Hypothalamus (tissue), 51 donors: Measurements from ENCODE around the gene HSD17B12.
"Not testable (repeated sequence)": the region's sequence is repeated elsewhere in the genome, so short reads cannot be mapped to it uniquely, and the experiment has no call there.

Experiments
- DNase-seq, 51 donors: peaks; one replicate each; lab custom pipeline; 2025; lab: John Stamatoyannopoulos, UW

HSD17B12 gene

DNA sequence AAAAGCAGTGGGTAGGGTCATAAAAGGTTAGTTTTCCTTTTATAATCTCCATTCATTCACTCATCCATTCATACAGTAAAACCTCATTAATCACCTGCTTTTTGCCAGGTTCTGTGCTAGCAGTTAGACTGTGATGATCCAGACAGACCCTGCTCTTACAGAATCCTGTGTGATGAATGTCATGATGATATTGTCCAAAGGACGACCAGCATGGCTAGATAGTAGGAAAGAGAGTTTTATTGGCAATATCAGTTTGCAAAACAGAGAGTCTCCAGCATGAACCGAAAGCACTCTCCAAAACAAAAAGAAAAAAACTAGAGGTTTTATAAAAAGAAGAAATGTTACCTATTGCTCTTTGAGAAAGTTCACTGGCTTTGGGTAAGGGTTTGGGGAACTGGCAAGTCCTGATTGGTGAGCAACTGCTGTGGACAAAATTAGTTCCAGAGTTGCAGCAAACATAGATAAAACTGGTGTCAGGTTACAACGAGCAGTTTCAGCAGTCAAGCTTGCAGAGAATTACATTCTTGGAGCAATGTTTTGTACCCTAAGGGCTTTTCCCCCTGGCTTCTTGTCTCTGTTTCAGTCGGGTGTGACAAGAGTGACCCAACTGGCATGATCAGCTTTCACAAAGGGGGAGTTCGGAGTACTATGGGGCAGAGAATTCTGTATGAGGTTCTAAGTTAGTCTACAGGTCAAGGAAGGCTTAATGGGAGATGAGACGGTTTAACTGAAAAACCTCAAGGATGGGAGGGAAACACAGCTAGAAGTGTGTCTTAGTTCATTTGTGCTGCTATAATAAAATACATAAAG lies 58.3 kb downstream of the HSD17B12 start:
- no peak for DNase-seq

DNA sequence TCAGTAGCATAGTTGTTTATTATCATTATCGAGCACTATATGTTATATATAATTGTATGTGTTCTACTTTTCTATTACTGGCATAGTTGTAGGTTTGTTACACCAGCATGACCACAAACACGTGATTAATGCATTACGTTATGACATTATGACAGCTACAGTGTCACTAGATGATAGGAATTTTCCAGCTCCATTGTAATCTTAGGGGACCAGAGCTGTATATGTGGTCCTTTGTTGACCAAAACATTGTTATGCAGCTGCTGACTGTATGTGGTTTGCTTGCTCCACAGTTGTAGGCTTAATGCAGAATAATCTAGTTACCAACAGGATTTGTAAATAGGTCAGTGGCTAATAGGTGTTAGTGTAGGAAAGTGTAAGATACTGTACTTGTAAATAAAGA lies 66.1 kb downstream of the HSD17B12 start:
- DNase-seq, result no peak

DNA sequence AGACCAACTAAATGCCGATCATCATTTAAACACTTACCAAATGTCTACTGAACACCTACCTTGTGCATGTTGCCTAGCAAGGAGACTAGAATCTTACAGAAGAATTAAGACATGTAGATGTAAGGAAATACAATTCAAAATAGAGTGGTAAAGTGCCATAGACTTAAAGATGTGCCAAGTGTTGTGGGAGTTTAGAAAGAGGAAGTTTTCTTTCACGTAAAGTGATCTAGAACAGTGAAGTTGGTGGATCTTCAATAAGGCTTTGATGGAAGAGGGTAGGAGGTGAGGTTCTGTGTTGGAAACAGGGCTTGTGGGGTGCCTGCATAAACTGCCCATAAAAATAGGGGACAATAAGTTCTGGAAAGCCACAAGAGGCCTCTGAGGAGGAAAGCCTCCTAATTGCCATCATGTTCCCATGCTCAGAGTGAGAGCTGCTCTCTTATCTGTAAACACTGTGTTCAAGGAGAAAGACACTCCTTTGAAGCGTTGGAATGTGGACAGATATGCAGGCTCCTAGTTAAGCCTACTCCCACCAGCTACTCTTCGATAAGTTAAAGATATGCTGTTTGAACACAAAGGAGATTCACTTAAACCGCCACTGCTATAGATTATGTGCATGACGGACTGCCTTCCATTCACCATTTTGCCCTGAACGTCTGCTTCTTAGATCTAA lies 66.7 kb downstream of the HSD17B12 start:
- DNase-seq, result no peak

DNA sequence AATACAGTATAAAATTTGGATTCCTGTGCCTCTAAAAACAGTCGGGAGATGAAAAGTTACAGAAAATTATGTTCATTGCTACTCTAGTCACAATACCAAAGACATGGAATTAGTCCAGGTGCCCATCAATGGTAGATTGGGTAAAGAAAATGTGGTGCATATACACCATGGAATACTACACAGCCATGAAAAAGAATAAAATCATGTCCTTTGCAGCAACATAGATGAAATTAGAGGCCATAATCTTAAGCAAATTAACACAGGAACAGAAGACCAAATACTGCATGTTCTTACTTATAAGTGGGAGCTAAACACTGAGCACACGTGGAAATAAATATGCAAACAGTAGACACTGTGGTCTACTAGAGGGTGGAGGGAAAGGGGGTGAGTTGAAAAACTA lies 67.6 kb downstream of the HSD17B12 start:
- no peak for DNase-seq

DNA sequence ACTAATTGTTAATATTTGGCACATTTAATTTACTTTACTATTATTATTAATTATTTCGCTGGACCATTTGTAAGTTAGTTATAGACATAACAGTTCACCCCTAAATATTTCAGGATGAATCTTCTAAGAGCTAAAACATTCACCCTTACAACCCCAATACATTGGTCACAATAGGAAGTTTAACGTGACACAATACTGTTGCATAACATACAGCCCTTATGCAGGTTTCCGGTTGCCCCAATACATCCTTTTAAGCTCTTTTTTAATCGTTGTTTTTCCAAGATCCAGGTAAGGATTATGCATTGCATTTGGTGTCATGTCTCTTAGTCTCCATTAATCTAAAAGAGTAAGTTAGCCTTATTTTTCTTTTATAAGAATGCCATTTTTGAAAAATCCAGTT lies 71.2 kb downstream of the HSD17B12 start:
- DNase-seq, result no peak

DNA sequence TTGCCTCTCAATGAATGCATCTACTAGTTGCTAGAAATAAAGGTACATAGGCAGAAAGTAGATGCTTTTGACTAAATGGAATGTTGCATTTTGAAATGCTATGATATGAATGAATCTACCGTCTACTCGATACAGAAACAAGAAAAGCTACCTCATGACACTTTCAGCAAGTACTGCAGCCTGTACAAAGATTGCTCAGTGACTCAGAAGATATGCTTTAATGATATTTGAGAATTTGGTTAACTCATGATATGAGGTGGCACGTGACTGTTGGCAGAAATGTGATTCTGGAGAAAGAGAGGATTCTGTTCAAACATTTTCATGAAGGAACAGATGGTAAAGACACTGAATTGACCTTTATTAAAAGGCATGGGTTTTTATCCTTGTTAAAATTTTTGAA lies 76.0 kb downstream of the HSD17B12 start:
- DNase-seq, result no peak

DNA sequence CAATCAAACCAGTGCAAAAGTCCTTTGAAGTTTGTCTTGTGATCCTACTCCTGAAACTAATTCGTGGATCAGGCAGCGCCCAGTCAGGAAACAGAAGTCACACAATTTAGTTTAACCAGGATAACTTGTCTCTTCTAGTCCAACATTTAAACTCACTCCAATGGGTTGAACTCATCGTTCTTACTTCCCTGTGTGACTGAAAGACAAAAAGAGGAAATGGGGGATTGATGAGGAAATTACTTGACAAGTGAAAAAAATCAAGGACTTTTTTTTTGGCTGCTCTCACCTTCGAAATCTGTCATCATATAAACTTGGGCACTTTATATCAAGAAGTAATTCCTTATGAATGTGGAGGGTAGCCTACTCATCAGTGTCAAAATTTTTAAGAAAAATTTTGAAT lies 78.4 kb downstream of the HSD17B12 start:
- DNase-seq, result no peak

DNA sequence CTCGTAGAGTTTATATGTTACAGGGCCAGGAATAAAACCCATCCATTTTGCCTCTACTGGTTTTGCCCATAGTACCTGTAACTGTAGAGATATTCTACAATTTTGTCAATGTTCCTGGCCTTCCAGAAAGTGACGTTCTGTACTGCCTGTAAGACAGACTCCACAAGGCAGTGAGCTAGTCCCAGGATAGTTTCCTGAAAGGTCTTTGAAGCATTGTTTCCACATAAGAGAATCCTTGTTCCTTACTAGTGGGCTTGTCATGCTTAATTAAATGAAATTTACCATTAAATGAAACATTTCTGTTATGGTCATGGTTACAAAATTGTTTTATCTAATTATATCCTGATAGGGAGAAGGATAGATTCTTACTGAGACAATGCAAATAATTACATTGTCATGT lies 80.4 kb downstream of the HSD17B12 start:
- DNase-seq, result no peak

DNA sequence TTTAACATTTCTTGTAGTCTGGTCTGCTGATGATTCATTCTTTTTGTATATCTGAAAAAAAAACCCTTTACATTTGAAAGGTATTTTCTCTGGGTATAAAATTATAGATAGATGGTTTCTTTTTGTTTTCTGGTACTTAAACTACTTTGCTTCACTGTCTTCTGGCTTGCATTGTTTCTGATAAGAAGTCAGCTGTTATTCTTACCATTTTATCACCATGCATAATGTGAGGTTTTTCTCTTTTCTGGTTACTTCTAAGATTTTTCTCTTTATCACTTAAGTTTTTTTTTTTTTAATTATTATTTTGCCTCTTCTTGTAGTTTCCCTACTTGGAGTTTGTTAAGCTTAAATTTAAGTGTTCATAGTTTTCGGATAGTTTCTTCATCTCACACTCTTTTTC lies 84.7 kb downstream of the HSD17B12 start:
- DNase-seq, result no peak

DNA sequence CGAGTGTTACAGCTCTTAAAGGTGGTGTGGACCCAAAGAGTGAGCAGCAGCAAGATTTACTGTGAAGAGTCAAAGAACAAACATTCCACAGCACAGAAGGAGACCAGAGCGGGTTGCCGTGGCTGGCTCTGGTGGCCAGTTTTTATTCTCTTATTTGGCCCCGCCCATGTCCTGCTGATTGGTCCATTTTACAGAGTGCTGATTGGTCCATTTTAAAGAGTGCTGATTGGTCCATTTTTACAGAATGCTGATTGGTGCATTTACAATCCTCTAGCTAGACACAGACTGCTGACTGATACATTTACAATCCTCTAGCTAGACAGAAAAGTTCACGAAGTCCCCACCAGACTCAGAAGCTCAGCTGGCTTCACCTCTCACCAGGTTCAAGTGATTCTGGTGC lies 88.1 kb downstream of the HSD17B12 start:
- DNase-seq, result not testable (repeated sequence)

DNA sequence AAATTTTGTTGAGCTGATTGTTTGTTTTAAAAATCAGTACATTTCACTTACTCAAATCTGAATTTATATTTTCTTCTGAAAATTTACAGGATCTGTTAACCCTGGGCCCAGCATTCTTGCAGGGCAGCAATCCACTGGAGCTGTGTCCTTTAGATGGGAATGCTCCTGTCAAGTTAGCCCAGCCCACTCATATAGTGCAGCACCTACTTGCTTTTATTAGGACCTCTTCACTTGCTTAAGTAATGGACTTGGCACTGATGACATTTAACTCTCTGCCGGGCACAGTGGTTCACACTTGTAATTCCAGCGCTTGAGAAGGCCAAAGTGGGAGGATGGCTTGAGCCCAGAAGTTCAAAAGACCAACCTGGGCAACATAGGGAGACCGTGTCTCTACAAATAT lies 89.6 kb downstream of the HSD17B12 start:
- DNase-seq, result no peak

DNA sequence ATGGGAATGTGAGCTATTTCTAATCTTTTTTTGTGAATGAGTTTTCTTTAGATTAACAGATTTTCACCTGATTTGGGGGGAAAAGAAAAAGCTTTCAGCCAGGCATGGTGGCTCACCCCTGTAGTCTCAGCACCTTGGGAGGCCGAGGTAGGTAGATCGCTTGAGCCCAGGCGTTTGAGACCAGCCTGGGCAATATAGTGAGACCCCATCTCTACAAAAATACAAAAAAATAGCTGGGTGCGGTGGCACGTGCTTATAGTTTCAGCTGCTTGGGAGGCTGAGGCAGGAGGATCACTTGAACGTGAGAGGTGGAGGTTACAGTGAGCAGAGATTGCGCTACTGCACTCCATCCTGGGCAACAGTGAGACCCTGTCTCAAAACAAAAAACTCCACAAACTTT lies 92.2 kb downstream of the HSD17B12 start:
- DNase-seq, result no peak

DNA sequence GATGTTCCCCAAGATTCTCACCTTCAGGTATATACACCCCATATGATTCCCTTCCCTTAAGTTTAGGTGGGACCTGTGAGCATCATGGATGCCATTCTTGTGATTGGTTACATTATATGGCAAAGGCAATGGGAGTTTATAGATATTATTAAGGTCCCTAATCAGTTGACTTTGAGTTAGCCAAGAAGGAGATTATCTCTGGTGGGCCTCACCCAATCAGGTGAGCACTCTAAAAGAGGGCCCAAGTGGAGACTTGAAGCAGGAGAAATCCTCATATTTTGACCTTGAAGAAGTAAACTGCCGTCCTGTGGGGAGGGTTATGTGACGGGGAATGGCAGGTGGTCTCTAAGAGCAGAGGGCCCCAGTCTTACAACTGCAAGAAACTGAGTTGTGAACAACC lies 94.2 kb downstream of the HSD17B12 start:
- no peak for DNase-seq

DNA sequence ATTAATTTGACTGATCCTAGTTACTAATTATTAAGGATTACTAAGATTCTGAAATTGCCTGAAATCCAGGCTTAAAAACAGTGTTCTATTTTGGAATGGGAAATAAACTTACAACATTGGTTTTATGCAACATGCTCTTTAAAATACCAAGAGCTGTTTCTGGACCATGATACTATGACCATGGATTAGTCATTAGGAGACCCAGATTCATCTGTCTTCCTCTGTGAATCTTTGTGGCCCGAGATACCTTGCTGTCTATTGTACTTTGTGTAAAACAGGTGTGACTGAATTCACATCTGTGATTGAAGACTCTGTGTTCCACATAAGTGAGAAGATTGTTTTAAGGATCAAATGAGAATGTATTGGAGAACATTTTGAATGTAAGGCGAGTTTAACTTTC lies 98.8 kb downstream of the HSD17B12 start:
- no peak for DNase-seq

DNA sequence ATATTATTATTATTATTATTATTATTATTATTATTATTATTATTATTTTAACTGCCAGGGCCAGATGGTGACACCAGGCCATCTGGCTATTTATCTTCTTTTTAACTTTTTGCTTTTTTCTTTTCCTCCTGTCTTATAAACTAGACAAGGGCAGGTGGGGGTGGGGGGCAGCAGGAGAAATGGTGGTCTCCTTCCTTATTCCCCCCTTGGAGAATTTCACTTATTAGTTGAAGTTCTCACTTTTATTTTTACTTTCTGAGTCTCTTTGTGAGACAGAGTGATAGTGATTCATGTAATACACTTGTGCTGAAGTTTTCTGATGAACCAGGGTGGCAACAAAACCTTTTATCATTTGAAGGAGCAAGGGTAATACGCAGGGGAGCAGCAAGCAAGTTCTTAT lies 103.8 kb downstream of the HSD17B12 start:
- no peak for DNase-seq

DNA sequence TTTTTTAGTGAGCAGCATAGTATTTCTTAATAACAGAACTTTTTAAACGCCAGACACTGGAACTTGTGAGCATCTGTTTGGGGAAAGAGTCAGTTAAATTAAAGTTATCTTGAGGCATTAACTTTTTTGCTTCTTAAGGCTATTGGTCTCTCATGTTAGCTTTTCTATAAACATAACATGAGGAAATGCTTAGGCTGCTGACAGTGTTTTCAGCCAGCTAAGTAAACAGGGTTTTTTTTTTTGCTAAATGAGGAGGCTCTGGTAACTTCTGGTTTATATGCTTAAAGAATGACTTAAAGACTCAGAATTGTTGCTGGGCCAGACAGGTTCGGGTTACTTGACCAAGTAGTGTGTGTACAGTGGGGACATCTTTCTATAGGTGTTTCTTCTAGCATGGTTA lies 104.3 kb downstream of the HSD17B12 start:
- no peak for DNase-seq

DNA sequence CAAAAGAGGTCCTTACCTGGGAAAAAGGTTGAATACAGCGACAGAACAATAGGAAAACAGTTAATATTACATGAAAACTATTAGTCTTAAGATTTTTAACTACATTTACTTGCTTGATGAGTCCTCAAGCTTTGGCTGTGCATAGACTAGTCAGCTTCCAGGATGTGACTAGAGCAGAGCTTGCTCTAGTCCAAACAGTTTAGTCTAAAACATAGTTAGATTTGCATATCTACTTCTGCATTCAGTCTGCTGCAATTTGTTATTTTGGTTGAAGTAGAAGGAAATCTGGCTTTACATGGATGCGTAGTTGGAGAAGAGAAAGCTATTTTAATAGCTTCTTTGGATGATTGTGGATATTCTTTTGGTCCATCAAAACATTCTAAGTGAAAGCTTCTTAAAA lies 104.8 kb downstream of the HSD17B12 start:
- DNase-seq, result no peak

DNA sequence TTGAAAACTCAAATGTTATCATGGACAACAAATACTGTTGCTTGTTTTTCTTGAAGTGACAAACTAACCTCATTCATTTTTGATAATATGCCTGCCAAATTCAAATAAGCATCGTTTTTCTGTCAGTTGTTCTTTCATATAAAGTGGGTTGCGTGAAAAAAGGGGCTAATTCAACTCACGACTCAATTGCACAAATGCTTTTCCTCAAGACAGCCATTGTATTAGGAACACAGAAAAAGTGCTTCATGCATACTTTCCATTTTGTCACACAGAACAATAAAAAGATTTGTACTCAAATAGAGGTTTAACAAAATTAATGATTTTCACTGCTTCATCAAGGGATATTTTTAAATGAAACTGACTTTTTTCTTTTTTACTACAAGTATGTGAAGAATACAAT lies 105.5 kb downstream of the HSD17B12 start:
- DNase-seq, result no peak

DNA sequence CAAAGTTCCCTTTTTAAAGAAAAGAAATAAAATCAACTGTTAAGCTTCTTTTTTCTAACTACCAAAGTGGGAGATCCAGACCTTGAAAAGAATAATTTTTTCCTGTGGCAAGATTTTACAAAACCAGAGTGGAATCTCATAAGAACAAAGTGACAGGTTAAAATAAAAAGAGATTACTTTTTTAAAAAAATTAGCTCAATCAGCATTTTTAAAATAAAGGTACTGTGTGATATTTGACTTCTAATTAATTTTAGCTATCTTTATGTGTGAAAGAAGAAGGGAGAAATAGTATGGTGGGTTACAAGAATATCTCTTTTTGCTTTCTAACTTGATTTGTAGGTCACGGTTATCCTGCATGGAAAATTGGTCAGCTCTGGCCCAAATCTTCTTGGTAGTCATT lies 107.3 kb downstream of the HSD17B12 start:
- DNase-seq, result no peak

DNA sequence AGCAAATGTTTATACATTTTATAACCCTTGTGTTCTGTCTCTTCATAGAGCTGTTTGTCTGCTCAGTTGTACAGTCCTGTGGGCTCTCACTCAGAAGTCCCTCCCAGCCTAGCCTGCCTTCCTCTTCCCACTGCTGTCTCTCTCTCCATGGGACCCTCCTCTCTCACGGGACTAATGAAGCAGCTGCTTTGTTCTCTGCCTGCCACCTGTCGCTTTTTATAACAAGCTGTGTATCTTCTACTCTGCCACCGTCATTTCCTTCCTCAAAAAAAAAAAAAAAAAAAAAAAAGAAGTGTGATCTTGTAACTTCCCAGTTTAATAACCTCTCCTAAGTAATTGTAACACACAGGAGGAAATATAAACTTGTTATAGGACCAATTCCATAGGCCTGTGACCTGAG lies 107.9 kb downstream of the HSD17B12 start:
- DNase-seq, result no peak

DNA sequence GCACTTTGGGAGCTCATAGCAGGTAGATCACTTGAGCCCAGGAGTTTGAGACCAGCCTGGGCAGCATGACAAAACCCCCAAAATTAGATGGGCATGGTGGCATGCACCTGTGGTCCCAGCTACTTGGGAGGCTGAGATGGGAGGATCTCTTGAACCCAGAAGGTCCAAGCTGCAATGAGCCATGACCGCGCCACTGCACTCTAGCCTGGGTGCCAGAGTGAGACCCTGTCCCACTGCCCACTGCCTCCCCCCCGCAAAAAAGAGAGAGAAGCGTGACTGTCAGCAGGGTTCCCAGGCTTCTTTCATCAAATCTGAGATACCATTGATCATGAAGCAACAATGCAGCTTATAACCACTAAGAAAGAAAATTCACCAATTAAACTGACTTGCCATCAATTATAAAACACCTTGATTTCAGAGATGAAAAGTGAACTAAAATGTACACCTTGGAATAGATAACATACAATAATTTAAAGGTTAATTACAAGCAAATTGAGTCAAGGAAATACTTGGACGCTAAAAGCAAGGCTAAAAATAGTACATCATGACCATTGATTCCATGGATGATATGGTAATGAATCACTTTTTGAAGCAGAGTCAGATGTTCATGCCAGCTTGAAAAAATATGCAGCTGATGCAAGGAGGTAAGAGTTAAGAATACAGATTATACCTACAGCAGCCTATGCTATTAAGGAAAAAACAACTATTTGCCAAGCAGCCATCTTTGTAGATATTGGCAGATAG lies 109.3 kb downstream of the HSD17B12 start:
- DNase-seq, result no peak

DNA sequence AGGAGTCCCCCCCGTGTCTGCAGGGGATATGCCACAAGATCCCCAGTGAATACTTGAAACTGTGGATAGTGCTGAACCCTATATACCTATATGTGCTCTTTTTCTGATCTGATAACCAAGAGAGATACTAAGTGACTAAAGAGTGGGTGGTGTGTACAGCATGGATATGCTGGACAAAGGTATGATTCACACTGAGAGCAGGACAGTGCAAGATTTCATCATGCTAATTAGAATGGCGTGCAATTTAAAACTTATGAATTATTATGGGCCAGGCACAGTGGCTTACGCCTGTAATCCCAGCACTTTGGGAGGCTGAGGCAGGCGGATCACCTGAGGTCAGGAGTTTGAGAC lies 109.9 kb downstream of the HSD17B12 start:
- DNase-seq, result no peak
